Endometrial microvascular endothelial cells (primary cell): ENCODE data around the gene CYTH4. TPM values are rescaled to one million over a fixed set of nuclear protein-coding genes. Genes with fewer than 3 reads are reported as not detected.

ENCODE experiments used
- in situ Hi-C: cut with HindIII; loops from 2 replicates; pipeline ENCODE4 v1.10.0; 2017; ENCODE audit warnings: low sequenced_read_pairs, low pct_unique_long_range_greater_than_20kb; ENCODE audit errors: inconsistent ontology term
- total RNA-seq: library from RNA; depleted of rRNA; stranded (reverse); fragments of >200 nt; gene quantifications from one replicate; pipeline ENCODE4 v1.2.3, GENCODE V29; 2015; ENCODE audit errors: inconsistent ontology term

Gene CYTH4
- total RNA-seq, 1 donor from 2014 or later: 0.19 TPM

- in situ Hi-C loops: no loop called here
Observed at GRCh38 chr22:37317698-37318210, 35.4 kb downstream of the CYTH4 start.

GRCh38 chr22:37318364-37319109, 36.2 kb downstream of the CYTH4 start:
- in situ Hi-C loops: no loop called here

DNA sequence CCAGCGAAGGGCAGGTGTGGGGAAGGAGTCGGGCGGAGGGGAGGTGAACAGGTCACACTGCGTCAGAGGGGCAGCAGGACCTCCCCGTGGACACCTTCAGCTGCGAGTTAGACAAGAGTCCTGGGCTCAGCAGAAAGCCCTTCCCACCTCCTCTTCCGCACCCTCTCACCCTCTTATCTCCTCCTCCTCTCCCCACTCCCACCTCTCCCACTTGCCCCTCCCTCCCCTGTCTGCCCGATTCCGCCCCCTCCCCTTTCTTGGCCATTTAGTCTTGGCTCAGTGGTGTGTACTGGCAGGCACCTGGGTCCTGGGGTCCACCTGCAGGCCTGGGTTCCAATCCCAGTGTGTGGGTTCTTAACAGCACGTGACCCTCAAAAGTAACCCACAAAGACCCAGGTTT, 37.2 kb downstream of the CYTH4 start:
- in situ Hi-C loops: no loop called here

DNA sequence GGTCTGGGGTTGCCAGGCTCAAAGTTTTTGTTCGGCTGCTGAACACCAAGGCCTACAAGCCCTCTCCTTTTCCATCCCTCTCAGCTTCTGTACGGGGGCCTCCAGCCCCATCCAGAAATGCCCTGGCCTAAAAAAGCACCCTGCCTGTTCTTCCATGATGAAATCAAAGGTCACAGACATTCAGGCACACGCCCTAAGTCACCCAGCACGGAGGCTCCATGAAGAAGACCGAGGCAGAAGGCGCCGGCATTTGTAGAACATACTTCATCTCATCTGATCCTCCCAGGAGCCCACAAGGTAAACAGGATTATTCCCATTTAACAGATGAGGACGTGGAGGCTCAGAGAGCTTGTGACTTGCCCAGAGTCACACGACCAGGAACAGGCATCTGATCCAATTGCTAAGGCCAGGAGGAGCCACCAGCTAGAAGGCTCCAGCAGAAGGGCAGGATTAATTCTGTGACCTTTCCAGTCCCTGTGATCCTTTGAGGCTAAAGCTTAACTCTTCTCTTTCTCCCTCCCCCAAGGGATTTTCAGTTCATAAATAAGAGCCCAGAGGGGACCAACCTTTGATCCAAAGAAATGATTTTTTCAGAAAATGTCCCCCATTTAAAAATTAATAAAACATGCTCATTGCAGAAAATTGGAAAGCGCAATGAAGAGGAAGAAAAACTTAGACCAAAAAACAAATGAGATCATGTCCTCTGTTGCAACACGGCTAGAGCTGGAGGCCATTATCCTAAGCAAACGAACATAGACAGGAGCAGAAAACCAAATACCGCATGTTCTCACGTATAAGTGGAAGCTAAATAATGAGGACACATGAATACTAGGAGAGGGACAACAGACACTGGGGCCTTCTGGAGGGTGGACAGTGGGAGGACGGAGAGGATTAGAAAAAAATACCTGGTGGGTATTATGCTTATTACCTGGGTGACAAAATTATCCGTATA, 38.7 kb downstream of the CYTH4 start:
- in situ Hi-C loops: loop anchor here (10.0 kb wide), 1 partner anchor 74 kb away; no protein-coding TSS in a partner anchor

- in situ Hi-C loops: loop anchor here (10.0 kb wide), 1 partner anchor 70 kb away; no protein-coding TSS in a partner anchor
Observed at GRCh38 chr22:37324340-37325038, 42.2 kb downstream of the CYTH4 start.

GRCh38 chr22:37325039-37325395, 42.7 kb downstream of the CYTH4 start:
- in situ Hi-C loops: loop anchor here (10.0 kb wide), 1 partner anchor 70 kb away; no protein-coding TSS in a partner anchor

DNA sequence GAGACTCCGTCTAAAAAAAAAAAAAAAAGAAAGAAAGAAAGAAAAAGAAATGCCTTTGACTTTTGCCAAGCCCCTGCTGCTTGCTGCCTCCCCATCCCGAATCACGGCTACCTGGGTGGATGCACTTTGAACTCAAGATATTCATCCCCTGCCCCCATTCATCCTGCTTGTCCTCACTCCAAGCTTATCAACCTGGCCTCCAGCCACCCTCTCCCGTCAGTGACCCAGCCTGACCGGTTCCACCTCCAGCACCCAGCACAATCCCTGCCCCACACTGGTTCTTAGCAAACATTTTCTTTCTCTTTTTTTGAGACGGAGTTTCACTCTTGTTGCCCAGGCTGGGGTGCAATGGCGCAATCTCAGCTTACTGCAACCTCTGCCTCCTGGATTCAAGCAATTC, 44.4 kb downstream of the CYTH4 start:
- in situ Hi-C loops: loop anchor here (10.0 kb wide), 1 partner anchor 68 kb away; no protein-coding TSS in a partner anchor

GRCh38 chr22:37328017-37328416, 45.7 kb downstream of the CYTH4 start:
- in situ Hi-C loops: loop anchor here (10.0 kb wide), 1 partner anchor 67 kb away; no protein-coding TSS in a partner anchor

- in situ Hi-C loops: loop anchor here (10.0 kb wide), 1 partner anchor 66 kb away; no protein-coding TSS in a partner anchor
Observed at GRCh38 chr22:37328538-37329237, 46.4 kb downstream of the CYTH4 start.

GRCh38 chr22:37329238-37330140, 47.2 kb downstream of the CYTH4 start:
- in situ Hi-C loops: loop anchor here (10.0 kb wide), 1 partner anchor 65 kb away; no protein-coding TSS in a partner anchor

- in situ Hi-C loops: no loop called here
Observed at GRCh38 chr22:37330200-37331033, 48.1 kb downstream of the CYTH4 start.

DNA sequence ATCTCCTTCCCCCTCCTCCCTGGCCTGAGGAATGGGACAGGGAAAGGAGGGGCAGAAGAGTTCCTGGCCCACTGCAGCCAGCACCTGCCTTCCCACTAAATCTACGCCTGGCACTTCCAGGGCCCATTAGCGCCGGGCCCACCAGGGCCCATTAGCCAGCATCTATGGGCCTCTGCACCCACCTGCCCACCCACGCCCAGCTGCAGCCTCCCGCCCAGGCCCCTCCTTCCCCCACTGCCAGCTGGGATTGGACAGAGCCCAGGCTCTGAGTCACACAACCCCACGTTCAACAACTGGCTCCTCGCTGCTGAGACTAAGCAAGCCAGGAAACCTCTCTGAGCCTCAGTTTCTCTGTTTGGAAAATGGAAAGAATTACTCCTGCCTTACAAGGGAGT, 48.7 kb downstream of the CYTH4 start:
- in situ Hi-C loops: no loop called here

DNA sequence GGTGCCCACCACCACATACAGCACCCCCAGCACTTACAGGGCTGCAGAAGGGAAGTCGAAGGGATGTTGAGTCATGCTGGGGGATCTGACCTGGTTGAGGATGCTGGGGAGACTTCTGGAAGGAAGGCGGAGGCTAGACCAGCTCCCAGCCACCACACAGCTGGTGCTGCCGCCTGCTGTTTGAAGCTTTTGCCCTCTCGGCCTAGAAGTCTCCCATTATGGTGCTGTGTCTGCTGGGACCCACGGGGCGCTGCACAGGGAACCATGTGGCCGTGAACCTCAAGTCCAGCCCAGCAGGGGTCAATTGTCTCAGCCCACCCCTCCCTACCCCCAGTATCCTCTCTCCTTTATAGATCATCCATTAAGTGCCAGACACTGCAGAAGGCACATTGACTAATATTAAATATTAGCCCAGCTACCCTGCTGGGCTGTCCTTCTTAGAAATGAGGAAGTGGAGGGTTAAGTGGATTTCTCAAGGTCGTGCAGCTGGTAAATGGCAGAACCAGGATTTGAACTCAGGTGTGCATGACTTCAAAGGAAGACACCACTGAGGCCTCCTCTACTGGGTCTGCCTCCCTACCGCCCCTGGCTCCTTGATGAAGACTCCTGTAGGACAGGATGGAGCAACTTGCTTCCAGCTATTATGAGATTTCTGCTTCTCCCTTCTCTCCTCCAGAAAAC, 49.7 kb downstream of the CYTH4 start:
- in situ Hi-C loops: no loop called here

- in situ Hi-C loops: no loop called here
Observed at GRCh38 chr22:37333724-37334460, 51.6 kb downstream of the CYTH4 start.

DNA sequence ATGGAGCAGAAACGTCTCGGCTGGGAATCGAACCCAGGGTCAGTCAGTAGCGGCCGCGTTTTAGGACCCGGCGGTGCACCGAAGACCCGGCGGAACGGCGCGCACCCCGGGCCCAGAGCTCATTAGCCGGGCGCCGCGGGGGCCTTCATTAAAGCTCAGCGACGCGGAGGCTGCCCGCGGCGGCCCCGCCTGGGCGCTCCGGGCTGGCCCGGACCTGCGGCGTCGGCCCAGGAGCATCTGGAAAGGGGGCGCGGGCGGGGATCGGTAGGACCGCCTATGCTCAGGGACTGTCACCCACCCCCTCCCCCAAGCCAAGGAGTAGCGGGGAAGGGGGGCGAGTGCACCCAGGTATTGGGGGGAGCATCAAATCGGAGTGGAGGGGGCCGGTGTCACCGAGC, 52.2 kb downstream of the CYTH4 start:
- in situ Hi-C loops: no loop called here
